Activated gamma-delta T cell treated with anti-CD3 and anti-CD28 coated beads, Interleukin-2, amount 50 U/mL, for 16 hours (primary cell): ENCODE measurements around the gene TPRKB.
"Not testable (repeated sequence)": the region's sequence is repeated elsewhere in the genome, so short reads cannot be mapped to it uniquely, and the experiment has no call there.

Experiments
- DNase-seq: peaks from one replicate; pipeline ENCODE4 v3.0.0-alpha.2; 2020; ENCODE audit warnings: low read depth

Gene TPRKB

DNA sequence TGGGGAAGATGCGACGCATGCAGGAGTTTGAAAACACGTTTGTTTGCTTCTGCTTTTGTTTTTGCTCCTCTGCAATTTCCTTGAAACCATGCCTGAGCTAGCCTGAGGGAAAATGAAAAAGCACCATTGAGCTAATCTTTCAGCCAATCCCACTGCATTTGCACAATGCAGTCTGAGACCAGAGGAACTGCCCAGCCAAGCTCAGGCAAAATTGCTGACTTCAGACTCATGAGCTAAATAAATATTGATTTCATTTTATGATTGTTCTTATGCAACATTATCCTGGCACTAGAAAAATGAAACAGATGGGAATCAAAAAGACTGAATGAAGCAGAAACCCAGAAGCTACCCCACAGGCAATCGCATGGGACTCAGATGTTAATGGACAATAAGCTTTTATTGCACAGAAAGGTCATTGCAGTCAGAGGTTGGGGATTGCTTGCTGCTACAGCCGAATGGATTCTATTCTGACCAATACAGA is 37.0 kb downstream of the TPRKB start:
- DNase-seq: no peak

DNA sequence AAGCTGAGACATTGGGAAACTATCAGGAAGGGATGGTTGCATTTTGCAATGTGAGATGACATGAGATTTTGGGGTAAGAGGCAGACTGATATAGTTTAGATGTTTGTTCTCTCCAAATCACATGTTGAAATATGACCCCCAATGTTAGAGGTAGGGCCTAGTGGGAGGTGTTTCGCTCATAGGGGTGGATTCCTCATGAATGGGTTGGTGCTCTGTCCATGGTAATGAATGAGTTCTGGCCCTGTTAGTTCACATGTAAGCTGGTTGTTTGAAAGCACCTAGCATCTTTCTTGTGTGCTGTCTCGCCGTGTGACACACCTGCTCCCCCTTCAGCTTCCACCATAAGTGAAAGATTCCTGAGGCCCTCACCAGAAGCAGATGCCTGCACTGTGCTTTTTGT is 37.7 kb downstream of the TPRKB start:
- DNase-seq: no peak

DNA sequence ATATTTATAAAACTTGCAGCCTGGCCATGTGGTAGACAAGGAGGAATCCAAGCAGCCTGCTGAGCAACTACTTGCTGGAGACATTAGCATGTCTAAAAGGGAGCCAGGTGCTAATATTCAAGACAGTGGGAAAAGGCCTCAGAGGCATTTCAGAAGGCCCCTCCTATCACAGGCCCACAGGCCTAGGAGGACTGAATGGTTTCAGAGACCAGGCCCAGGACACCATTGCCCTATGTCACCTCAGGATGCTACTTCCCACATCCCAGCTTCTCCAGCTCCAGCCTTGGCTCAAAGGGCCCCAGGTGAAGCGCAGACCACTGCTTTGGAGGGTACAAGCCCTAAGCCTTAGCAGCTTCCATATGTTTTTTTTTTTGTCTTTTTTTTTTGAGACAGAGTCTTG is 39.0 kb downstream of the TPRKB start:
- no peak for DNase-seq

DNA sequence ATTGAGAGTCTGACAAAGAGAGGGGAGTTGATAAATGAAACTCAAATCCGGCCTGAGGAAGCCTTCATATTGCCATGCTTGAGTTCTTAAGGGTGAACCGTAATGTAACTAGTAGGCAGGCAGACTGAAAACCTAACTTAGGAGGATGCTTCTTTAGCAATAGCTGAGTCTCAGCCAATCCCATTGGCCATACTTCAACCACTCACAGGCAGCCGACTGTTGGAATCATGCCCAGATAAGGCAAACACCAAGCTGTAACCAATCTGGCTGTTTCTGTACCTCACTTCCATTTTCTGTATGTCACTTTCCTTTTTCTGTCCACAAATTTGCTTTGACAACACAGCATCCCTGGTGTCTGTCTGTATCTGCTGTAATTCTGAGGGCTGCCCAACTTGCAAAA is 39.5 kb downstream of the TPRKB start:
- no peak for DNase-seq

DNA sequence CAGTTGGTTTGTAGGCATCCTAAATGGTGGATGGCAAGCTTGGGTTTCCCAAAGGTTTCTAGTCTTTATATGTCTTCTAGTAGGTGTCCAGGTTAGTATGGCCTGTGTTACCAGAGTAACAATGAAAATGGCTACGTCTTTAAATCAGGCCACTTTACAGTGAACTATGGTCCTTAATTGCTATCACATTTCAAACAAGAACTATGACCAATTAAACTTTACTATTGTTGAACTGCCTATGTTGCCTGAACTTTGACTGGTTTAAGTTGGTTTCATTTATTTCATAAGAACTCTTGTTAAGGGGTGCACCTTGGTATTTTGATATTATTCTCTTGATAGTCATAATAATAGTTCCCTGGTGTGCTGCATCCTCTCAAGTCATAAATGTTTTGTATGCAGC is 40.2 kb downstream of the TPRKB start:
- DNase-seq: not testable (repeated sequence)

DNA sequence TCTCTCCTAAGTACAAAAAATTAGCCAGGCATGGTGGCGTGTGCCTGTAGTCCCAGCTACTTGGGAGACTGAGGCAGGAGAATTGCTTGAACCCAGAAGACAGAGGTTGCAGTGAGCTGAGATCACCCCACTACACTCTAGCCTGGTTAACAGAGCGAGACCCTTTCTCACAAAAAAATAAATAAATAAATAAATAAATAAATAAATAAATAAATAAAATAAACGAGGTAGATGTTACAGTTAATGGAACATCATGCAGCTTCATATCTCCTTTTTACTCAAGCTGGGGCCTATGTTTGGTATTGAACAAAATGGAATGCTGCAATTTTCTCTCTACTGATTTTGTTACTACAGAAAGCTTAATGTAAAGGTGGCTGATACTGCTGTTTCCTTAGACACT is 40.6 kb downstream of the TPRKB start:
- DNase-seq: not testable (repeated sequence)

DNA sequence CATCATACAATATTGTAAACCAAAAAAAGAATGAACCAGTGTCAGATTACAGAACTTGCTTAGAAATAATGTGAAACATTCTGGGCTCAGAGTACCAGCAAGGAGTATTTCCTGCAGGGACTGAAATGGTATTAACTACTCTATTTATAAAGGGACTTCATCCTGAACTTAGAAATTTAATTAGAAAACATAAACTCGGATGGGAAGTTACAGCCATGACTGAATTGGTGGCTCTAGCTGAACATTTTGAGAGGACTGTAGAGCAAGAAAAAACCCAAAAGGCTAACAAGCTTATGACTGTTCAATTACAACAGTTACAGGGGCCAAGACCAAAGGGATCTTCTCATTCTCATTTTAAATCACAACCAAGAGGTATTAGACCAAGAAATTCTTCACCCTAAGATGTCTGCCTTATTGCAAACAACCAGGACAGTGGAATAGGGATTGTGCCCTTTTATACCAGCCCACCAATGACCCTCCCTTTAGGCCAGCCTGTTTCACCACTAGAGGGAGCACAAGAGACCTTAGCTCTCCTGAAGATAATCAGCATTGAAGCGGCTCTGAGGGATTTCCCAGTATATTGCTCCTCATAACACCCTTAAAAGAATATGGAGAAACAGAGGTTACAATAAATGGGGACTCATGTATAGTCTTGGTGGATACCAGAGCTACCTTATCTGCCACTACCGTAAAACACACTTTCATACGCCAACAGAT is 46.6 kb downstream of the TPRKB start:
- peak; percentile 2 for DNase-seq

DNA sequence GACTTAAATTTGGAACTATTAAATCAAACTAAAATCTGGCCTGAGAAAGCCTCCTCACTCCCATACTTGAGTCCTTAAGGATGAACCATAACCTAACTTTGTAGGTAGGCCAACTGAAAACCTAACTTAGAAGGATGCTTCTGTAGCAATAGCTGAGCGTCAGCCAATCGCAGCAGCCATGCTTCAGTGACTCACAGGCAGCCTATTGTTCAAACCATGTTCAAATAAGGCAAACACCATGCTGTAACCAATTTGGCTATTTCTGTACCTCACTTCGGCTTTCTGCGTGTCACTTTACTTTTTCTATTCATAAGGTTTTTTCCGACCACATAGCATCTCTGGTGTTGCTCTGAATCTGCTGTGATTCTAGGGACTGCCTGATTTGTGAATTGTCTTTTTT is 48.7 kb downstream of the TPRKB start:
- not testable (repeated sequence) for DNase-seq

DNA sequence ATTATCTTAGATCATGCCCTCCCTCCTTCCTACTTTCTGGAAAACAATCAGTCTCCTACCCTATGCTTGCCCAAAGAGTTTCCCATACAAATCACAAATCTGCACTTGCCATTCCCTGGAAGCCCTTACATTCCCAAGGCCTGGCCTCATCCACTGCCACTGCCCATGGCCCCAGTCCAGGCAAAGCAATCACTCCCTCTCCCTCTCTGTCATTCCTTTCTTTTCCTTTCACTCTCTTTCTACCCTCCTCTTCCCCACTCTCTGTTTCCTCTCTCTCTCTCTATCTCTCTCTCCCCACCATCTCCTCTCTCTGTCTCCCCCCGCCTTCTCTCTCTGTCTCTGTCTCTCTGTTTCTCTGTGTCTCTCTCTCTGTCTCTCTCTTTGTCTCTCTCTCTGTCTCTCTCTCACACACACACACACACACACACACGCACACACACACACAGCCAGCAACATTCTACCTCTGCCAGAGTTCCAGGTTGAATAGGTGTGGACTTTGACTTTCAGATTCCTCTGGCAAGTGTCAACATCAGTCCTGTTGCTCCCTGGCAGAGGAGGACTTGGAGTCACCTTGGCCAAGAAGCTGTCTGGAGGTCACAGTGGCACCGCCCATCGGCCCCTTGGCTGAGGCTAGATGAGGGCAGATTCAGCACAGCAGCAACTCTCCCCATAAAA is 51.2 kb downstream of the TPRKB start:
- DNase-seq: no peak

DNA sequence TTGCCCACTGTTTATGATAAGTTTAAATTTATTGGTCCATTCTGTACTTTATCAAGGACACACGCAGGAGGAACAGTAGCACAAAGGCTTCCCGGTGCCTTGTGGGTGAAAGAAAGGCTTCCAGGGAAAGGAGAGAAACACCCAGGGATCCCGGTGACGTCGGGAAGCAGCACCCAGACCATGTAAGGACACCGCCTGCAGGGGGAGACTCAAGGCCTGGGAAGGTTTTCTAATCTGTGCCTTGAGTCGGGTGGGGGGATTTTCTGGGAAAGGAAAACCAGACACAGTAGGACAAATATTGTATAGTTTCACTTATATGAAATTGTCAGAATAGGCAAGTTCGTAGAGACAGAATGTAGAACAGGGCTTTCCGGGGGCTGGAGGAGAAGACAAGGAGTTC is 52.2 kb downstream of the TPRKB start:
- DNase-seq: not testable (repeated sequence)

DNA sequence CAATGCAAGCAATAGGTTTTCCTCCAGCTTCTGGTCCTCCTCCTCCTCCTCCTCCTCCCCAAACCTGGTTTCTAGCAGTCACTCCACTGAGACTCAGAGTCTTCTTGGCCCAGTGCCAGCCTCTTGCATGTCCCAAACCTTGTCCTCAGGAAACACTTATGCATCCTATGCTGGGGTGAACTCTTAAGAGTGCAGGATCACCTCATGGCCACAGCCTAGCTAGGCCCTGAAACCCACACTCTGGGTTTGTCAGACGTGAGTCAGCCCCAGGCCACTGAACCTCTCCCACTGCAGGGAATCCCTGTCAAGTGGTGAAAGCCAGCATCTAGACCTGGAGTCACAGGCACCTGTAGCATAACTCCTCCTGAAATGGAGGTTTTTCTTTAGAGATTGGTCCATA is 52.8 kb downstream of the TPRKB start:
- DNase-seq: not testable (repeated sequence)

DNA sequence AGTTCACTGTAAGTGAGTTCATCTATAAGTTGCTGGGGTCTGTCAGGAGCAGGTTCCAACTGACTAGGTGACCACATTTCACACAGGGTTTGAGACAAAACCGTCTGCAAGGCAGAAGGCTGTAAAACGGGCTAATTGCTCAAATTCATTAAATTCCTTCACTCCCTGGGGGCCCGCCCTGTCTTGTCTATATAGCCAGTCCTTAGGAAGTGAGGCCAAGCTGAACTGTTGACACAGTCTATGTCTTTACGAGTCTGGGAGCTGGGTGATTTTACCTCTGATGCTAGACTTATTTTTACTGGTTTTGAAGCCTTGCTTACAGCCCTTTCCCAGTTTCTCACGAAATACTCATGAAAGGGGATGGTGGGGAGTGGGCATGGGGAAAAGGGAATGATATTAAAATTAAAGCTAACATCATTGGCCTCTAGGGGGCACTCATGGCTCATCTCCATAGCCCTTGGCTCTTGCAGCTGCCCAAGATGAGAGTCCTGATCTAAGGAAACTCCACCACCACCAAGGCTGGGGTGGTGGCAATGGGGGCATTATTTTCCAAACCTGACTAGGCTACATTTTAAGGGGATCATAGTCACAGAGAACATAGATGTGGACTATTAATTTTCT is 57.1 kb downstream of the TPRKB start:
- not testable (repeated sequence) for DNase-seq
